ENCODE measurements around the gene SNRNP48.

- TF ChIP-seq CTCF (IDR thresholded peaks at IDR 0.05) (no peak), EZH2phosphoT487 (IDR thresholded peaks at IDR 0.05) (no peak)
Measured at GRCh38 chr6:7558781-7559180, 31.2 kb upstream of the SNRNP48 start.
